Keratinocyte (primary cell): ENCODE results near the gene PGA3. TPM values are rescaled to one million over a fixed set of nuclear protein-coding genes. Genes with fewer than 3 reads are reported as not detected.

Experiments
- DNase-seq: peaks from one replicate; pipeline ENCODE4 v3.0.0-alpha.2; 2011; ENCODE audit warnings: low read depth, missing footprints, low spot score
- FAIRE-seq: peaks from 2 replicates; lab custom pipeline; 2011; peaks lifted over from hg19 to GRCh38; lab: Jason Lieb, UNC
- H2AFZ ChIP-seq: 2 replicates; pipeline ENCODE4 v1.6.0; 2012; ENCODE audit warnings: low read length, control low read depth, inconsistent platforms; ENCODE audit not compliant: control insufficient read depth
- H3K27ac ChIP-seq: 2 replicates; pipeline ENCODE4 v1.5.1; 2011; ENCODE audit warnings: low read length; ENCODE audit not compliant: control insufficient read depth, insufficient read depth
- H3K27me3 ChIP-seq: 3 replicates; pipeline ENCODE4 v1.6.0; 2011; ENCODE audit warnings: low read length; ENCODE audit not compliant: control insufficient read depth, insufficient read depth; ENCODE audit errors: extremely low read depth
- H3K36me3 ChIP-seq, 2 experiments: 2 replicates in 1 of 2; 3 replicates in 1 of 2; pipeline ENCODE4 v1.5.1; 2011; ENCODE audit warnings: low read length in 2 of 2, mild to moderate bottlenecking in 1 of 2; ENCODE audit not compliant: control insufficient read depth in 2 of 2, insufficient read depth in 2 of 2; ENCODE audit errors: extremely low read depth in 1 of 2
- H3K4me1 ChIP-seq: 3 replicates; pipeline ENCODE4 v1.5.1; 2011; ENCODE audit warnings: low read length; ENCODE audit not compliant: control insufficient read depth, insufficient read depth; ENCODE audit errors: extremely low read depth
- H3K4me2 ChIP-seq: 3 replicates; pipeline ENCODE4 v1.6.0; 2011; ENCODE audit warnings: low read depth, low read length; ENCODE audit not compliant: control insufficient read depth, insufficient read depth; ENCODE audit errors: extremely low read depth
- H3K4me3 ChIP-seq, 3 experiments: fragments of 200-600 bp in 1 of 3; sonication (generic) in 1 of 3; 2 replicates in 2 of 3; 3 replicates in 1 of 3; pipeline ENCODE4 v1.5.1; 2011 to 2016; ENCODE audit warnings: low read length in 3 of 3, mild to moderate bottlenecking in 3 of 3, control low read depth in 2 of 3, inconsistent platforms in 1 of 3, low read depth in 1 of 3, mixed read lengths in 1 of 3, mixed run types in 1 of 3, moderate library complexity in 1 of 3; ENCODE audit not compliant: control insufficient read depth in 2 of 3, insufficient read depth in 2 of 3; ENCODE audit errors: extremely low read depth in 1 of 3
- H3K79me2 ChIP-seq: 2 replicates; pipeline ENCODE4 v1.6.0; 2012; ENCODE audit warnings: low read length; ENCODE audit not compliant: control insufficient read depth, insufficient read depth
- H3K9ac ChIP-seq: 3 replicates; pipeline ENCODE4 v1.6.0; 2011; ENCODE audit warnings: low read length; ENCODE audit not compliant: control insufficient read depth, insufficient read depth; ENCODE audit errors: extremely low read depth
- H3K9me1 ChIP-seq: 3 replicates; pipeline ENCODE4 v1.6.0; 2011; ENCODE audit warnings: low read length; ENCODE audit not compliant: control insufficient read depth, insufficient read depth; ENCODE audit errors: extremely low read depth
- H3K9me3 ChIP-seq: 2 replicates; pipeline ENCODE4 v1.5.1; 2012; ENCODE audit warnings: low read depth, low read length; ENCODE audit not compliant: control insufficient read depth
- H4K20me1 ChIP-seq: 3 replicates; pipeline ENCODE4 v1.6.0; 2011; ENCODE audit warnings: low read length; ENCODE audit not compliant: control insufficient read depth, insufficient read depth; ENCODE audit errors: extremely low read depth
- EZH2 ChIP-seq: IDR thresholded peaks from one replicate; pipeline ENCODE4 v1.6.1; 2012; ENCODE audit warnings: inconsistent platforms, mild to moderate bottlenecking, low read length, moderate library complexity
- dilution Hi-C: fragments of 300-500 bp; cut with MboI; formaldehyde crosslinking; loops from one replicate; pipeline ENCODE4 v1.7.0; 2020; ENCODE audit warnings: low sequenced_read_pairs; ENCODE audit not compliant: extremely low pct_ligation_motif_present
- polyA plus RNA-seq, 5 experiments: library from polyadenylated mRNA; depleted of rRNA in 3 of 5; stranded (reverse) in 3 of 5; stranded (forward) in 1 of 5; unstranded in 1 of 5; fragments of >200 nt; gene quantifications; 1 replicate in 1 of 5; 2 replicates in 3 of 5; 3 replicates in 1 of 5; pipeline versions ENCODE4 v1.2.1 to v1.2.3, GENCODE V29; 2011 to 2012; ENCODE audit warnings: missing spikeins in 2 of 5, low read depth in 1 of 5, low replicate concordance in 1 of 5
- TF ChIP-seq, protein P1 (sequence below), 3 experiments: IDR thresholded peaks in 1 of 3; conservative IDR thresholded peaks in 1 of 3; optimal IDR thresholded peaks in 1 of 3; 2 replicates in 2 of 3; 3 replicates in 1 of 3; pipeline versions ENCODE3 to v1.5.1; 2011; ENCODE audit warnings: low read length in 3 of 3, mild to moderate bottlenecking in 3 of 3, moderate library complexity in 2 of 3, control low read depth in 1 of 3, inconsistent platforms in 1 of 3; ENCODE audit not compliant: insufficient read depth in 2 of 3; ENCODE audit errors: extremely low read depth in 1 of 3

PGA3 gene
- polyA plus RNA-seq, 1 donor (not counting 4 experiments of a cell fraction or from before 2014, with no cell fraction given), result not detected

DNA sequence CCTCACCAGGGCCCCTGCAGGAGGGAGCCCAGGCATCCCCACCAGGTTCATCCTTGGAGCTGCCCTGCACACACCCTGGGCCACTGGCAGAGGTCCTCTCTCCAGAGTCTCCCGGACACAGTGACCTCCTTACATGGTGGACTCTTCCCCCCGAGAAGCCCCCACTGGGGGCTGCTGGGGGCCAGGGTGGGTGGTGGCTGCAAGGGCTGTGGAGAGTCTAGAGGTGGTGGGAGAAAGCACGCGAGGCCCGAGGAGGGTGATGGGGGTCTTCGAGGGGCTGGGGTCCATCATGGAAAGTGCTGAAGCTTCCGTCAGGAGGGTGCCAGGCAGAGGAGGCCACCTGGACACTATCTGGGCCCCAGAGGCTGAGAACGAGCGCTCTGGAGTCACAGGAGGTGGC, 55.2 kb downstream of the PGA3 start:
- Histone ChIP-seq H3K9ac (no peak overlapping the region), H3K4me2 (no peak overlapping the region), H3K27ac (no peak overlapping the region), H4K20me1 (no peaks in the 10 kb centered on the region), H3K4me3 (no peak overlapping the region), H3K27me3 (no peaks in the 10 kb centered on the region), H3K79me2 (no peaks in the 10 kb centered on the region), H3K9me1 (no peaks in the 10 kb centered on the region), H3K36me3 (no peaks in the 10 kb centered on the region), H3K9me3 (no peaks in the 10 kb centered on the region), H3K4me1 (peaks cover 3% of the 10 kb centered on the region), H2AFZ (no peak overlapping the region)
- DNase-seq (no peak), FAIRE-seq (no peak)
- dilution Hi-C loops, result no loop called here
- TF ChIP-seq, protein P1, sequence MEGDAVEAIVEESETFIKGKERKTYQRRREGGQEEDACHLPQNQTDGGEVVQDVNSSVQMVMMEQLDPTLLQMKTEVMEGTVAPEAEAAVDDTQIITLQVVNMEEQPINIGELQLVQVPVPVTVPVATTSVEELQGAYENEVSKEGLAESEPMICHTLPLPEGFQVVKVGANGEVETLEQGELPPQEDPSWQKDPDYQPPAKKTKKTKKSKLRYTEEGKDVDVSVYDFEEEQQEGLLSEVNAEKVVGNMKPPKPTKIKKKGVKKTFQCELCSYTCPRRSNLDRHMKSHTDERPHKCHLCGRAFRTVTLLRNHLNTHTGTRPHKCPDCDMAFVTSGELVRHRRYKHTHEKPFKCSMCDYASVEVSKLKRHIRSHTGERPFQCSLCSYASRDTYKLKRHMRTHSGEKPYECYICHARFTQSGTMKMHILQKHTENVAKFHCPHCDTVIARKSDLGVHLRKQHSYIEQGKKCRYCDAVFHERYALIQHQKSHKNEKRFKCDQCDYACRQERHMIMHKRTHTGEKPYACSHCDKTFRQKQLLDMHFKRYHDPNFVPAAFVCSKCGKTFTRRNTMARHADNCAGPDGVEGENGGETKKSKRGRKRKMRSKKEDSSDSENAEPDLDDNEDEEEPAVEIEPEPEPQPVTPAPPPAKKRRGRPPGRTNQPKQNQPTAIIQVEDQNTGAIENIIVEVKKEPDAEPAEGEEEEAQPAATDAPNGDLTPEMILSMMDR (optimal IDR thresholded peaks at IDR 0.05 in 1 of 3, IDR thresholded peaks at IDR 0.05 in 1 of 3, conservative IDR thresholded peaks at IDR 0.05 in 1 of 3; ENCODE audit: extremely low read depth in 1 of 3, insufficient read depth in 2 of 3, low read length in 3 of 3), result no peak

DNA sequence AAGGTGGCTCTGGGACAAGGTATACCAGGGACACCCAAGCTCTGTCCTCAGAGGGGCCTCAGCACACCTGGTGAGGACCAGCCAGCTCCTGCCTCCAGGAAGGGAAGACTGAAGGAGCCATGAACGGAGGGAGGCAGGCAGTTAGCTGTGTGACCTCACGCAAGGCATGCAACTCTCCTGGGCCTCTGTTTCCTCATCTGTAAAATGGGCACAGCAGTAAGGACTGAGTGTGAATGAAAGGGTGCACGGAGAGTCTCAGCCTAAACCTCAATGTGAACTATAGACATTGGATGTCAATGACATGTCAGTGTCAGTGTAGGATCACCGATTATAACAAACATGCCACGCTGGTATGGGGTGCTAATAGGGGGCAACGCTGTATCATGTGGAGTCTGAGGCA, 56.0 kb downstream of the PGA3 start:
- H3K9me1 ChIP-seq, result no peaks in the 10 kb centered on the region
- dilution Hi-C loops, result no loop called here
- H3K9me3 ChIP-seq, result no peaks in the 10 kb centered on the region
- H3K4me3 ChIP-seq, result no peak overlapping the region
- DNase-seq, result no peak
- no peaks in the 10 kb centered on the region for H4K20me1 ChIP-seq
- FAIRE-seq, result no peak
- no peak overlapping the region for H3K4me2 ChIP-seq
- no peak overlapping the region for H3K9ac ChIP-seq
- no peak overlapping the region for H2AFZ ChIP-seq
- H3K27ac ChIP-seq, result no peak overlapping the region
- H3K4me1 ChIP-seq, result peaks cover 5% of the 10 kb centered on the region
- H3K36me3 ChIP-seq, result no peaks in the 10 kb centered on the region
- H3K79me2 ChIP-seq, result no peaks in the 10 kb centered on the region
- TF ChIP-seq EZH2, result no peak
- TF ChIP-seq, protein P1 (optimal IDR thresholded peaks at IDR 0.05 in 1 of 3, IDR thresholded peaks at IDR 0.05 in 1 of 3, conservative IDR thresholded peaks at IDR 0.05 in 1 of 3; ENCODE audit: extremely low read depth in 1 of 3, insufficient read depth in 2 of 3, low read length in 3 of 3), result no peak
- H3K27me3 ChIP-seq, result no peaks in the 10 kb centered on the region

Other genes starting within 250 kb of the PGA3 start
- 0.03 TPM in 3 replicates for gene CD6, start 231.8 kb upstream of the PGA3 start, polyA plus RNA-seq
- not detected in 3 replicates for gene CD5, start 101.0 kb upstream of the PGA3 start, polyA plus RNA-seq
- gene VPS37C, start 42.1 kb upstream of the PGA3 start, polyA plus RNA-seq, result 5.7 to 9.5 TPM (median 8.0 TPM) in 3 replicates
- not detected in 3 replicates for gene PGA4, start 18.8 kb downstream of the PGA3 start, polyA plus RNA-seq
- not detected in 3 replicates for gene PGA5, start 37.7 kb downstream of the PGA3 start, polyA plus RNA-seq
- gene VWCE, start 91.8 kb downstream of the PGA3 start, polyA plus RNA-seq, result 0.14 to 0.82 TPM (median 0.30 TPM) in 3 replicates
- gene DDB1, start 129.6 kb downstream of the PGA3 start, polyA plus RNA-seq, result 187 to 236 TPM (median 212 TPM) in 3 replicates
- gene TKFC, start 129.7 kb downstream of the PGA3 start, polyA plus RNA-seq, result 15.4 to 23.1 TPM (median 18.3 TPM) in 3 replicates
- 42.3 to 124 TPM (median 62.3 TPM) in 3 replicates for gene CYB561A3, start 158.4 kb downstream of the PGA3 start, polyA plus RNA-seq
- 66.1 to 118 TPM (median 85.4 TPM) in 3 replicates for gene TMEM138, start 158.9 kb downstream of the PGA3 start, polyA plus RNA-seq
- 14.4 to 22.4 TPM (median 17.2 TPM) in 3 replicates for gene TMEM216, start 189.1 kb downstream of the PGA3 start, polyA plus RNA-seq
- gene CPSF7, start 226.5 kb downstream of the PGA3 start, polyA plus RNA-seq, result 24.6 to 60.6 TPM (median 34.5 TPM) in 3 replicates
- 55.1 to 71.3 TPM (median 56.4 TPM) in 3 replicates for gene SDHAF2, start 226.6 kb downstream of the PGA3 start, polyA plus RNA-seq